Measurements from ENCODE around the gene OIP5. TPM values are rescaled to one million over a fixed set of nuclear protein-coding genes. Genes with fewer than 3 reads are reported as not detected.
"Not testable (repeated sequence)": the region's sequence is repeated elsewhere in the genome, so short reads cannot be mapped to it uniquely, and the experiment has no call there.

The OIP5 gene
- 59.5 and 75.8 TPM in 2 replicates for polyA plus RNA-seq (2014; cell fraction: cytosol; rRNA removed)
- polyA plus RNA-seq (2014; cell fraction: nucleus; rRNA removed), result 53.4 and 68.8 TPM in 2 replicates

DNA sequence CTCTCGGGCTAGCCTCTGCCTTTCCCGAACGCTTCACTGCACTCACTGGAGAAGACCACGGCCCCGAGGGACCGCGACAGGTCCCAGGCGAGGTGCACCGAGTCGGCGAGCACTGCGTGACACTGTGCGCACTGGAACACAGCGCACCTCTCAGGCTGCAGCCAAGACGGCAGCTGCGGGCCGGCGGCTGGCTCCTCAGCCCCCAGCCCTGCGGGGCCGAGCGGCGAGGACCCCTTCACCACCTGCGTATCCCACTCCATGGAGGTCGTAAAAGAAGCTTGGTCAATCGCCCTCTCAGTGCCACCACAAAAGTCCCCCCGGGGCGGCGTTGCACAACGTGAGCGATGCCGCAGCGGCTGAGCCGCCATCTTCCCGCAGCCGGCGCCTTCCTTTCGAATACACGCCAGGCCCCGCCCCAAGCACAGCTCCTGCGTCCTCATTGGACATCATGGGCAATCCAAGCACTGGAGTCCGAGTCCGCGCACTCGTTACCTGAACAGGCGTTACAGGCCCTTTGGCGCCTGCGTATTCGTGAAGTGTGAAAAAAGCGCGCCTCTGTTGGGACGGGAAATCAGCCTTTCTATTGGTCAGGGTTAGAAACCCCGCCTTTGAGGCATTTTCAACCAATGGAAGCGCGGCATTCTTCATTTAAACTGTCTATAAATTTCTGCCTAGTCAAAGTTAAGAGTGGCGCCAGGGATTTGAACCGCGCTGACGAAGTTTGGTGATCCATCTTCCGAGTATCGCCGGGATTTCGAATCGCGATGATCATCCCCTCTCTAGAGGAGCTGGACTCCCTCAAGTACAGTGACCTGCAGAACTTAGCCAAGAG is at the start of gene OIP5, which contains the start of gene NUSAP1:
Gene OIP5, minus strand, starts transcription at position 398 of the 832 bp plus-strand sequence. Its CDS starts 30 bp downstream, at position 368.
Gene NUSAP1, plus strand, starts transcription at position 688 of the 832 bp plus-strand sequence. Its CDS starts 77 bp downstream, at position 765.
- peak; percentile 100 for DNase-seq (ENCODE audit: low spot score)

DNA sequence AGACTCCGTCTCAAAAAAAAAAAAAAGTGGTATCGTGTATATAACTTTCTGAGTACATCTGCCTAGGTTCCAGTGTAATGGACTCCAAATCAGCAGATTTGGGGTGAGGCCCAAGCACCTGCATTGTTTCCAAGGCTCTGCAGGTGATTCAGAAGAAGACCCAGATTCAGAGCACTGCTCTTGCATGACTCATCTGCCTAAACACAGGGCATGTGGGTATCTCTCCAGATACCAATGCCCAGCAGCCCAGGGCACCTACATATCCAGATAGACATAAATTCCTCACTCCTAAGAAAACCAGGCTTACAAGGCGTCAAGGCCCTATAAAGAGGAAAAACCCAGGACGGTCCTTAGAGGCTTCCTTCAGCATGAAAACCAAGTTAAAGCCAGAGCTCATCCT is 45.6 kb upstream of the OIP5 start:
- DNase-seq (ENCODE audit: low spot score), result no peak

DNA sequence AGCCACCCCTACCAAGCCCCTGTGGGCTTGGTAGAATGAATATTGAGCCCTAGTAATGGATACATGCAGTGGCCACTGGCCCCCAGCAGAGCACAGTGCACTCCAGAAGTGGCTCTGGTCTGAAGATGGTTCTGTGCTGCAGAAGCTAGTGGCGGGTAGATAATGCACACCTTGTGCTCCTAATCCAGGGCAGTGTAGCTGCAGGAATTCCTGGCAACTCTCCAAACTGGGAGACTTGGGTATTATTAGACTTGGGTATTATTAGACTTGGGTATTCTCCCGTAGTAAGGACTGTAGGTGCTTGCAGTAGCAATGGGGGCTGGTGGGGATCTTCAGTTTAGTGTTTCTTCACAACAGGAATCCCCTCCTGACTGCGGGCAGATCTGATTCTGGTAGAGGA is 35.0 kb upstream of the OIP5 start:
- DNase-seq (ENCODE audit: low spot score), result no peak

DNA sequence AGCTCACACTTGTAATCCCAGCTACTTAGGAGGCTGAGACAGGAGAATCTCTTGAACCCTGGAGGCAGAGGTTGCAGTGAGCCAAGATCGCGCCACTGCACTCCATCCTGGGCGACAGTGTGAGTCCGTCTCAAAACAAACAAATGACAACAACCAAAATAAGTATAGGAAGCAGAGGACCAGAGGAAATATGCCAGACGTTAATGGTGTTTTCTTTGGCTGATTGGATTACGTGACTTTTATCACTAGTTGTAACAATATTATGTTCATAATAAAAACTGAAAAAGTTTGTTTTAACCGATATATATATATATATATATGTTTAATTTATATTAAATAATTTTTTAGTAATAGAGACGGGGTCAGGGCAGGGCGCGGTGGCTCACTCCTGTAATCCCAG is 22.0 kb upstream of the OIP5 start:
- DNase-seq (ENCODE audit: low spot score), result no peak

DNA sequence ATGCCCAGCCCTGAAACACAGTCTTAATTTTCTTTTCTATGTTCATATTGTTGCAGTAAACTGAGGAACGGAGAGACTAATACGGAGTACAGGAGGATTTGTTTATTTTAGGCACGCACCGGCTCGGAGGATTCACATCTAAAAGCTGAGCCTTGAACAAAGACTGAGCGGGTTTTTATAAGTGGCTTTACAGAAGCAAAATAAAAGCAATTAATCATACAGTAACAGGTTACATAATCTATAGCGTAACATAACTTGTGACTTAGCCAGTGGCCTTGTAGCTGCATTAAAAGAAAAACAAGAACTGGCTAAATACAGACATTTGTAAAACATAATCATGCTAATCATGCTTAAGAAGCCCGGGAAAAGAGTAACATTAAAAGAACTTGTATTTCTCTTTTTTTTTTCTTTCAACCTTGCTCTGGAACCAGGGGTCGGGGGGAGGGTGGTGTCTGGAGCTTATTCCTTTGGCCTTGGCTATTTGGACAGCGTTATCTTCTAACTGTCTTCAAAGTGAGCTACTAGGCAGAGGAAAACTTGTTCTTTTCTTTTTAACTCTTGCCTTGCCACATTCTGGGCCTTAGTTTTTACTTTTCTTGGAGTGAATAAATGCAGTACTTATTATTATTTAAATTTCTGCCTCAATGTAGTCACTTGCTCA is 17.8 kb upstream of the OIP5 start:
- no peak for DNase-seq (ENCODE audit: low spot score)

DNA sequence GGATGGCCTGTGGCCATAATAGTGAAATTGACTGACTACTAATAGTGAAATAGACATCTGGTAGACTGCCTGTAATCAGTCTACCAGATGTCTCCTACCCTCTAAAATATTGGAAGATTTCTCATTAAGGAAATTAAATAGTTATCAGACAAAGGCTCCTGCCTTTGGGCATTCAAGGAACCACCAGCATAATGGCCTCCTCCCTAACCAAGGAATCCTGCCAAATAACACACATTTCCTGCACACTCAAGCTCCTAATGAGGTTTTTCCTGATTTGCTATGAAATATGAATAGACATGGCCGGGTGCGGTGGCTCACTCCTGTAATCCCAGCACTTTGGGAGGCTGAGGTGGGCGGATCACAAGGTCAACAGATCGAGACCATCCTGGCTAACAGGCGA is 14.8 kb upstream of the OIP5 start:
- DNase-seq (ENCODE audit: low spot score), result no peak

DNA sequence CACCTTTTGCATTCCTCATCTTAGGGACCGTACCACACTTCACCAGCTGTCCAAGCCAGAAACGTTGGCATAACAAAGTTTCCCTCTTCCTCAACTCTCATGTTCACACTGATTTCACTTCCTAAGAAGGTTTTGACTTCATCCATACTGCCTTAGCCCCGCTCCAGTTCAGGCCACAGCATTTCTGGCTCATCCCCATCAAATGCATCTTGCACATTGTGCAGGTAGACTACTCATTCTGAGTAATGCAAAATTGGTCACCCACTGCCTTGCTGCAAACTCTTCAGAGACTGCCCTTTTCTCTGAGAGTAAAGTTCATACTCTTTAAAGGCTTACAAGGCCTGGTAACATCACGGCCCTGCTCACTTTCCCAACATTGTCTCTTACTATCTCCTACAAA is 9.1 kb upstream of the OIP5 start:
- no peak for DNase-seq (ENCODE audit: low spot score)

DNA sequence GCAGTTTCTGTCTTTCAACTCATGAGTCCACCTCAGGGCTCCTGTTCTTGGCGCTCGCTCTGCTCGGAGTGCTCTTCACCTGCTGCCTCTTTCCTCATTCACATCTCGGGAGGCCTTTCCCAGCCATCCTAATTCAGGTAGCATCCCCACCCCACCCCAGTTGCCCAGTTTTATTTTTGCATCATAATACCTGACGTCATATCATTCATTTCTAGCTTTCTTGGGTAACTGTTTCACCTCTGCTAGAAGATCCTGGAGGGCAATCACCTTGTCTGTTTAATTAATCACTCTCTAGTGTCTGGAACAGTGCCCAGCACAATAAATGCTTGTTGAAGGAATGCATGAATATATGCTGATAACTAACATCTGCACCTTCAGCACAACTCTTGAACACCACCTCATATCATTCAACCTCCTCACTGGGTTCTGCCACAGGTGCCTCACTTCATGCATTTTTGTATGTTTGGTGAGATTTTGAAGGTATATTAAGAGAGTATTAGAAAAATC is 7.9 kb upstream of the OIP5 start:
- DNase-seq (ENCODE audit: low spot score), result no peak

DNA sequence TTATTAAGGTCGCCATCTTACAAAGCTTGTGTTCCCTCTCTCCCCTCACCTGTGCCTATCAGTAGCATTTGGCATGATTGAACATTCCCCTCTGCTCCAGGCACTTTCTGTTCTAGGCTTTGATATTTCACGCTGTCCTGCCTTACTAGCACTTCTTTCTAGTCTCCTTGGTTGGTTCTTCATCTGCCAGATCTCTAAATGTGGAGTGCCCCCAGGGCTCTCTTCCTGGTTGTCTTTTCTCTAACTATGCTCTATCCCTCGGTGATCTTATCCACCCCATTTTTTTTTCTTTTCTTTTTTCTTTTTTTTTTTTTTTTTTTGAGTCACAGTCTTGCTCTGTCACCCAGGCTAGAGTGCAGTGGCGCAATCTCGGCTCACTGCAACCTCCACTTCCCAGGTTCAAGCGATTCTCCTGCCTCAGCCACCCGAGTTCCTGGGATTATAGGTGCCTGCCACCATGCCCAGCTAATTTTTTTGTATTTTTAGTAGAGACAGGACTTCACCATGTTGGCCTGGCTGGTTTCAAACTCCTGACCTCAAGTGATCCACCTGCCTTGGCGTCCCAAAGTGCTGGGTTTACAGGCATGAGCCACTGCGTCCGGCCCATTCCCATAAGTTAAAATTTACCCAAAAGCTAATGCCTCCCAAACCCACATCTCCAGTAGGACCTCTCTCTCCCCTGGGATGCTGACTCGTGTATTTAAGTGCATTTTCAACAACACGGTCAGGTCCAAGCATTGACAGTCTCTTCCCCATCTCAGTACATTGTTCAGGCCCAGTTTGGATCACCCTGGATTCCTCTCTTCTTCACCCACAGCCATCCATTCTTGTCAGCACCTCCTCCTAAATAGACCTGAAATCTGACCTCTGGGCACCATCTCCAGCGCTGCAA is 5.5 kb upstream of the OIP5 start:
- DNase-seq (ENCODE audit: low spot score), result no peak

DNA sequence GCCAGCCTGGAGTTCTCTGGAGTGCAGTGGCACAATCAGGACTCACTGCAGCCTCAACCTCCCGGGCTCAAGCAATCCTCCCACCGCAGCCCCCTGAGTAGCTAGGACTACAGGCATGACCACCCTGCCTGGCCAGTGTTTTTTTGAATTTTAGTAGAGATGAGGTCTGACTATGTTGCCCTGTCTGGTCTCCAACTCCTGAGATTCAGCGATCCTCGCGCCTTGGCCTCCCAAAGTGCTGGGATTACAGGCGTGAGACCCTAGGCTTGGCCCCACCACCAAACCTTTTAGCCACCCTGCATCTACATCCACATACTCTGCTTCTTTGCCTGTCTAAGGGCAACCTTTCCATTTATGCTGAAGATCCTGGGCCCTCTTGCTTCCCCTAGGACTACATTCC is 4.7 kb upstream of the OIP5 start:
- no peak for DNase-seq (ENCODE audit: low spot score)

DNA sequence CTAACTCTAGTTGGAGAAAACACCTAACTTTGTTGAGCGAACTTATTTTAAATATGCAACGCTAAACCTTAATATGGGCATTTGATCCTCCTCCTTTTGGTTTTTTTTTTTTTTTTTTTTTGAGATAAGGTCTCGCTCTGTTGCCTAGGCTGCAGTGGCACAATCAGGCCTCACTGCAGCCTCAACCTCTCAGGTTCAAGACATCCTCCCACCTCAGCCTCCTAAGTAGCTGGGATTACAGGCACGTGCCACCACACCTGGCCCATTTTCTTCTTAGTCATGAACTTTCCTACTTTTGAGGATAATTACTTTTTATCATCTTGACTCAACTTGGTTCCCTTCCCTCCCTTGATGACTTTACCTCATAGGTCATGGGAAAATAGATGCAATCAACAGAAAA is 4.2 kb upstream of the OIP5 start:
- no peak for DNase-seq (ENCODE audit: low spot score)

DNA sequence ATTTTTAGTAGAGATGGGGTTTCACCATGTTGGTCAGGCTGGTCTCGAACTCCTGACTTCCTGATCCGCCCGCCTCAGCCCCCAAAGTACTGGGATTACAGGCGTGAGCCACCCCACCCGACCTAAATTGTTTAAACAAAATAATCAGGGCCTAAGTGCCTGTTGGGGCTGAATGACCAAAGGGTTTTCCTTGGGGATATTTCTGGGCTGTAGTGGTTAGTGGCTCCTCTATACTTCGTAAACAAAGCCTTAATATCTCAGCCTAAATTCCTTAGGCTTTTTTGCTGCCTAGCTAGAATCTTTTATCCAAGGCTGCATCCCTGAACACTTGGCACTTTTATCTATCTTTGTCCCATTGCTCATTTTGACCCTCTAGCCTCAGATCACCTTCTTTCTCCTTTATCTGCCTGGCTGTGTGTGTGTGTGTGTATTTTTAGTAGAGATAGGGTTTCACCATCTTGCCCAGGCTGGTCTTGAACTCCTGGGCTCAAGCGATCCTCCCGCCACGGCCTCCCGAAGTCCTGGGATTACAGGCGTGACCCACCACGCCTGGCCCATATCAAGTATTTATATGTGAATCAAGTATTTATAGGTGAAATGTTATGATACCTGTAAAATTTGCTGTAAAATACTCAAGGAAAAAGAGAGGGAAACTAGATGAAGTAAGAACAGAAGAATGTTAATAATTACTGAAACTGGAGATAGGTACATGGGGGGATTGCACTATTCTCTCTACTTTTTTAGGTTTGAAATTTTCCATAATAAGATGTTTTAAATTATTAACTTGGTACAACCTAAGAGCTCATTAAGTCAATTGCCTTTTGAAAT is 2.1 kb upstream of the OIP5 start:
- peak; percentile 16 for DNase-seq (ENCODE audit: low spot score)

DNA sequence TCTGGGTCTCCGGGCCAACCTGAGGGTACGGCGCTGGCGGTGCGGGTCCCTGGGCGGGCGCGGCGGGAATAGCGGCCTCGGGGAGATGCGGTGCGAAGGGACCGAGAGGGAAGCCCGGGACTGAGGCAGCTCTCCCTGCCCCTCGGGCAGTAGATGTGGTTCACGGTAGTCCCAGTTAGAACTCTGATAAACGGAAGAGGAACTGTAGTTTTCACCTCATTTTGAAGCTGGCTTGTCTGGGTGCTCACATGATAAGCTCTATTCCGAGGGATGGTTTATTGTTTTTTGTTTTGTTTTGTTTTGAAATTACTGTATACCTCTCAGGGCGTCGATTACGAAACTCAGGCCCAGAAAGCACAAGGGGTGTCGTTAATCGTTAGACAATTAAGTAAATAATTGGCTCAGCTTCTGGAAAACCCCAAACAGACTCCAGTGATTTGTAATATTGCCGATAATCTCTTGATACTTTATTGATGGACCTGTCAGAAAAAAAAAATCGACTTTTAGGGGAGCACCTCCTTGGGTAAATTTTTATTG is 703 bp upstream of the OIP5 start:
- DNase-seq (ENCODE audit: low spot score), result no peak

DNA sequence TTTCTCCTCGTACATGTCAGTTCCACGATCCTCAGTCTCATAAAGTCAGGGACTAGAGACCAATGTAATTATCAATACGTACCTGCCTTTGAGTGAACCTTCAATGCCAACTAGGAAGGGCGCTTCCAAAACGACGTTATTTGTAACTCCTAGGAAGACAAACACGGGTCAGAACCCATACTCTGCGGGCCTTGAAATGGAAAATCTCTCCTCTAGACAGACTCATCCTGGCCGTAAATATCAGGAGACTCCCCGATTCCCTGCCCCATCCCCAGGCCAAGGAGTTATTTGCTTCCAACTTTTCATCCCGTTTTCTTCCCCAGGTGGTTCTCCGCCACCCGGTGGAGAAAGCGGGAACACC is 578 bp downstream of the OIP5 start:
- no peak for DNase-seq (ENCODE audit: low spot score)

DNA sequence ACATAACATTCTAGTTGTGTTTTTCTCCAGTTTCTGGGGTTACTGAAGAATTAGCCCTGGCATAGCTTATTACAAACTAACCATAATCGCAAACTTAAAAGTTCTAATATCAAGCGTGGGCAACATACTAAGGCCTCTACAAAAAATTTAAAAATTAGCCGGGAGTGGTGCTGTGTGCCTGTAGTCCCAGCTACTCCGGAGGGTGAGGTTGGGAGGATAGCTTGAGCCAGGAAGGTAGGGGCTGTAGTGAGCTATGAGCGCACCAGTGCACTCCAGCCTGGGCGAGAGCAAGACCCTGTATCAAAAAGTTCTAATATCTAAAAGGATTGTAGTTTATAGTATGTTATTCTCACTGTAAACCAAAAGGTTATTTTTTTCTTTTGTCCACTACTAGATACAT is 1.1 kb downstream of the OIP5 start:
- no peak for DNase-seq (ENCODE audit: low spot score)

DNA sequence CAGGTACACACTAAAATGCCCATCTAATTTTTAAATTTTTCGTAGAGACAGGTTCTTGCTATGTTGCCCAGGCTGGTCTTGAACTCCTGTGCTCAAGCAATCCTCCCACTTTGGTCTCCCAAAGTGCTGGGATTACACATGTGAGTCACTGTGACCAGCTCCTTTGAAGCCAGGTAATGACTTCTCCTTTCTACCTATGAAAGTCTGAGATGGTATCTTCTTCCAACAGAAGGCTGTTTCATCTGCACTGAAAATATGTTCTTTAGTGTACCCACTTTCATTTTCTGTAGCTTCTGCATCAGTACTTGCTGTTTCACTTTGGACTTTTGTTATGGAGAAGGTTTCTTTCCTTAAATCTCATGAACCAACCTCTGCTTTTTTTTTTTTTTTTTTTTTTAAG is 8.8 kb downstream of the OIP5 start:
- no peak for DNase-seq (ENCODE audit: low spot score)

DNA sequence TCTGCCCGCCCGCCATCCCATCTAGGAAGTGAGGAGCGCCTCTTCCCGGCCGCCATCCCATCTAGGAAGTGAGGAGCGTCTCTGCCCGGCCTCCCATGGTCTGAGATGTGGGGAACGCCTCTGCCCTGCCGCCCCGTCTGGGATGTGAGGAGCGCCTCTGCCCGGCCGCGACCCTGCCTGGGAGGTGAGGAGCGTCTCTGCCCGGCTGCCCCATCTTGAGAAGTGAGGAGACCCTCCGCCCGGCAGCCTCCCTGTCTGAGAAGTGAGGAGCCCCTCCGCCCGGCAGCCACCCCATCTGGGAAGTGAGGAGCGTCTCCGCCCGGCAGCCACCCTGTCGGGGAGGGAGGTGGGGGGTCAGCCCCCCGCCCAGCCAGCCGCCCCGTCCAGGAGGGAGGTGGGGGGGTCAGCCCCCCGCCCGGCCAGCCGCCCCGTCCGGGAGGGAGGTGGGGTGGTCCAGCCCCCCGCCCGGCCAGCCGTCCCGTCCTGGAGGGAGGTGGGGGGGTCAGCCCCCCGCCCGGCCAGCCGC is 11.5 kb downstream of the OIP5 start:
- not testable (repeated sequence) for DNase-seq (ENCODE audit: low spot score)

DNA sequence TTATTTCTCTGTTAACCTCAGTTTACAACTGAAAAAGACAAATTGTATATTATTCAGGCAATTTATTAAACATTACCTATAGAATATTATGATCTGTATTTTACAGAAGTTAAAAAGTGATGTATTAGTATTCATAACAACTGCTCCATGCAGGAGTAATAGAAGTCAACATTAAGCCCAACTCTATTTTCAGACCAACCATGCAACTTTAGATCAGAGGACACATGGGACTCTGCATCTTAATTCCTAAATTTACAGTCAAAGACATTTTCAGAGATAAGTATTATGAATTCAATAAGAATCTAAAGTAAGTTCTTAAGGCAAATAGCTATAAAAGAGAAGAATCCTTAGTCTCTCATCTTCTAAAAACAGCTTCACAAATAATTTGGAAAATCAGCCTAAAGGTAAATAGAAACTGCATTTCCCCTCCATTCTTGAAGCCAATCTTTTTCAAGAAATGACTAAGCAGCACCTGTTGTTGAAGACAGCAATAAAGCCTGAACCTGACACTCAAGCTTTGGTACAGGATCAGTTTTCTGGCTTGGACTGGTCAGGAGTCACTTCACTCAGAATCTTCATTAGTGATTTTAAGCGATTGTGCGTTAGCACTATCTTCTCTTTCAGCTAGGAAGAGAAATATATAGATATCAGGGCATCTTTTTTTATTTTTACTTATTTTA is 23.0 kb downstream of the OIP5 start:
- DNase-seq (ENCODE audit: low spot score), result no peak

DNA sequence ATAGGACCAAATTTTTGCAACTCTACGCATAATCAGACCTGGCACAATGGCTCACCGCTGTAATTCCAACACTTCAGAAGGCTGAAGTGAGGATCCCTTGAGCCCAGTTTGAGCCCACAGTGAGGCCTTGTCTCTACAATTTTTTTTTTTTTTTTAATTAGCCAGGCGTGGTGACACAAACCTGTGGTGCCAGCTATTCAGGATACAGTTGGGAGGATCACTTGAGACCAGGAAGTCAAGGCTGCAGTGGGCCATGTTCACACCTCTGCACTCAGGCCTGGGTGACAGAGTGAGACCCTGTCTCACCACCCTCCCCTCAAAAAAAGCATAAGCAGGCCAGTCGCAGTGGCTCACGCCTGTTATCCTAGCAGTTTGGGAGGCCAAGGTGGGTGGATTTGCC is 24.7 kb downstream of the OIP5 start:
- DNase-seq (ENCODE audit: low spot score), result no peak

Data from SK-N-DZ (cell line).